GM23248 (cell line): ENCODE results near the gene SCGB1C1. TPM values are rescaled to one million over a fixed set of nuclear protein-coding genes. Genes with fewer than 3 reads are reported as not detected.
A peak's percentile ranks its signal among the peaks of the same experiment; 100 is the strongest.

Source experiments
- DNase-seq: peaks from one replicate; pipeline ENCODE4 v3.0.0-alpha.2; 2015
- H2AFZ ChIP-seq: fragments of 200-600 bp; sonication (generic); 2 replicates; pipeline ENCODE4 v1.6.1; 2016; ENCODE audit warnings: antibody characterized with exemption
- H3F3A ChIP-seq: fragments of 200-600 bp; sonication (generic); 2 replicates; pipeline ENCODE4 v1.6.1; 2016; ENCODE audit warnings: mild to moderate bottlenecking, antibody characterized with exemption, mixed run types; ENCODE audit not compliant: insufficient read depth
- H3K27ac ChIP-seq: fragments of 200-600 bp; sonication (generic); 2 replicates; pipeline ENCODE4 v1.5.1; 2016; ENCODE audit warnings: mild to moderate bottlenecking
- H3K27me3 ChIP-seq: fragments of 200-600 bp; sonication (generic); replicated peaks from 2 replicates; pipeline ENCODE4 v1.6.1; 2016; ENCODE audit warnings: mild to moderate bottlenecking; ENCODE audit not compliant: insufficient read depth
- H3K36me3 ChIP-seq: fragments of 200-600 bp; sonication (generic); 2 replicates; pipeline ENCODE4 v1.6.1; 2016; ENCODE audit warnings: low read depth, mild to moderate bottlenecking
- H3K4me1 ChIP-seq: fragments of 200-600 bp; sonication (generic); 2 replicates; pipeline ENCODE4 v1.6.1; 2016; ENCODE audit warnings: mild to moderate bottlenecking; ENCODE audit not compliant: insufficient read depth
- H3K4me2 ChIP-seq: fragments of 200-600 bp; sonication (generic); one replicate; pipeline ENCODE4 v1.6.1; 2016; ENCODE audit warnings: mild to moderate bottlenecking; ENCODE audit not compliant: unreplicated experiment
- H3K4me3 ChIP-seq: fragments of 200-600 bp; sonication (generic); 2 replicates; pipeline ENCODE4 v1.5.1; 2016; ENCODE audit warnings: mild to moderate bottlenecking
- H3K79me2 ChIP-seq: fragments of 200-600 bp; sonication (generic); 2 replicates; pipeline ENCODE4 v1.6.1; 2016; ENCODE audit warnings: mild to moderate bottlenecking; ENCODE audit not compliant: insufficient read depth
- H3K9ac ChIP-seq: fragments of 200-600 bp; sonication (generic); 2 replicates; pipeline ENCODE4 v1.6.1; 2016; ENCODE audit warnings: mild to moderate bottlenecking
- H3K9me2 ChIP-seq: fragments of 200-600 bp; sonication (generic); 2 replicates; pipeline ENCODE4 v1.6.1; 2016; ENCODE audit warnings: mixed run types, mild to moderate bottlenecking, moderate library complexity; ENCODE audit not compliant: insufficient read depth
- H3K9me3 ChIP-seq: fragments of 200-600 bp; sonication (generic); one replicate; pipeline ENCODE4 v1.6.1; 2017; ENCODE audit warnings: low read depth
- H4K20me1 ChIP-seq: fragments of 200-600 bp; sonication (generic); 2 replicates; pipeline ENCODE4 v1.6.0; 2016; ENCODE audit not compliant: insufficient read depth
- EZH2 ChIP-seq: fragments of 200-600 bp; sonication (generic); IDR thresholded peaks from 2 replicates; pipeline ENCODE4 v1.6.1; 2018; ENCODE audit warnings: antibody characterized with exemption, mild to moderate bottlenecking; ENCODE audit not compliant: insufficient read depth, poor library complexity, severe bottlenecking
- EZH2phosphoT487 ChIP-seq: fragments of 200-600 bp; sonication (generic); IDR thresholded peaks from 2 replicates; pipeline ENCODE4 v1.6.1; 2018; ENCODE audit warnings: antibody characterized with exemption, moderate library complexity, mild to moderate bottlenecking, low read depth; ENCODE audit not compliant: insufficient read depth
- whole genome bisulfite sequencing, 2 experiments: methylation state at CpG; one replicate each; pipeline ENCODE4 v1.1.6; 2015 to 2017; ENCODE audit warnings: low lambda C conversion rate in 2 of 2, low coverage in 1 of 2; ENCODE audit errors: missing lambda C conversion rate in 2 of 2; 5-methylcytosine and 5-hydroxymethylcytosine counted together
- in situ Hi-C: fragments of 300-500 bp; cut with MboI; formaldehyde crosslinking; loops from 2 replicates; pipeline ENCODE4 v1.15.0; 2020
- polyA plus RNA-seq: library from polyadenylated mRNA; unstranded; fragments of >200 nt; fragmentation: Nextera tagmentation; extraction: Ambion mirVana; gene quantifications from 2 replicates; pipeline ENCODE4 v1.2.1, GENCODE V29; 2016
- total RNA-seq: library from RNA; depleted of rRNA; stranded (reverse); fragments of >200 nt; shearing (Covaris generic); gene quantifications from 2 replicates; pipeline ENCODE4 v1.2.3, GENCODE V29; 2014

SCGB1C1 gene
- total and polyA plus RNA-seq, 2 experiments from 2014 or later, result not detected

GRCh38 chr11:196786-197731 lies 4.2 kb downstream of the SCGB1C1 start:
- Histone ChIP-seq H3K36me3 (no peaks in the 10 kb centered on the region; the same call in 1 of the 2 replicates), H3K79me2 (peaks cover 4% of the 10 kb centered on the region), H3K9me2 (no peaks in the 10 kb centered on the region), H3K27ac (no peak overlapping the region), H3K9me3 (no peaks in the 10 kb centered on the region), H3K9ac (no peak overlapping the region), H3K27me3 (no peaks in the 10 kb centered on the region), H3K4me2 (no peak overlapping the region), H3K4me3 (no peak overlapping the region), H4K20me1 (no peaks in the 10 kb centered on the region), H3F3A (peaks cover 11% of the 10 kb centered on the region; the same call in 1 of the 2 replicates), H2AFZ (no peak overlapping the region), H3K4me1 (no peaks in the 10 kb centered on the region)
- TF ChIP-seq EZH2, result no peak
- TF ChIP-seq EZH2phosphoT487, result no peak
- 52 to 53% methylated on average over 20 to 22 of the region's 23 CpGs for WGBS, 2 experiments
- in situ Hi-C loops, result no loop called here
- peak; percentile 37 for DNase-seq

GRCh38 chr11:197741-198235 lies 4.9 kb downstream of the SCGB1C1 start:
- Histone ChIP-seq H3K9me2 (no peaks in the 10 kb centered on the region), H2AFZ (no peak overlapping the region), H3K79me2 (peaks cover 11% of the 10 kb centered on the region), H3K9ac (no peak overlapping the region), H3K36me3 (no peaks in the 10 kb centered on the region; the same call in 1 of the 2 replicates), H3K4me2 (no peak overlapping the region), H3K4me3 (no peak overlapping the region), H3K4me1 (no peaks in the 10 kb centered on the region), H3K9me3 (no peaks in the 10 kb centered on the region), H3K27ac (no peak overlapping the region), H4K20me1 (no peaks in the 10 kb centered on the region), H3F3A (peaks cover 18% of the 10 kb centered on the region; the same call in 1 of the 2 replicates), H3K27me3 (no peaks in the 10 kb centered on the region)
- DNase-seq, result no peak
- in situ Hi-C loops, result no loop called here
- WGBS, 2 experiments, result 62 to 80% methylated on average over 8 to 9 of the region's 9 CpGs
- TF ChIP-seq EZH2 (no peak), EZH2phosphoT487 (no peak)

GRCh38 chr11:198236-198806 lies 5.4 kb downstream of the SCGB1C1 start:
- Histone ChIP-seq H3F3A (peaks cover 24% of the 10 kb centered on the region; the same call in 1 of the 2 replicates), H3K4me2 (no peak overlapping the region), H4K20me1 (no peaks in the 10 kb centered on the region), H3K9ac (no peak overlapping the region), H2AFZ (no peak overlapping the region), H3K36me3 (no peaks in the 10 kb centered on the region; the same call in 1 of the 2 replicates), H3K27ac (no peak overlapping the region), H3K27me3 (no peaks in the 10 kb centered on the region), H3K4me1 (no peaks in the 10 kb centered on the region), H3K79me2 (peaks cover 17% of the 10 kb centered on the region), H3K9me3 (no peaks in the 10 kb centered on the region), H3K4me3 (no peak overlapping the region), H3K9me2 (no peaks in the 10 kb centered on the region)
- in situ Hi-C loops, result no loop called here
- TF ChIP-seq EZH2, result no peak
- no peak for TF ChIP-seq EZH2phosphoT487
- 64 to 65% methylated on average over 18 to 21 of the region's 21 CpGs for WGBS, 2 experiments
- DNase-seq, result no peak

- Histone ChIP-seq H3K9me3 (no peaks in the 10 kb centered on the region), H3K36me3 (peaks cover under 1% of the 10 kb centered on the region; the same call in 1 of the 2 replicates), H4K20me1 (no peaks in the 10 kb centered on the region), H3K9ac (no peak overlapping the region), H2AFZ (no peak overlapping the region), H3K4me2 (no peak overlapping the region), H3F3A (peaks cover 24% of the 10 kb centered on the region; the same call in 1 of the 2 replicates), H3K4me3 (no peak overlapping the region), H3K27ac (no peak overlapping the region), H3K4me1 (no peaks in the 10 kb centered on the region), H3K79me2 (peaks cover 24% of the 10 kb centered on the region), H3K27me3 (no peaks in the 10 kb centered on the region), H3K9me2 (no peaks in the 10 kb centered on the region)
- 90 to 92% methylated on average over 13 of the region's 13 CpGs for WGBS, 2 experiments
- DNase-seq, result no peak
- in situ Hi-C loops, result no loop called here
- TF ChIP-seq EZH2 (no peak), EZH2phosphoT487 (no peak)
Measured at GRCh38 chr11:199004-199581, 6.2 kb downstream of the SCGB1C1 start.
